Stimulated activated CD4-positive, alpha-beta T cell treated with anti-CD3 and anti-CD28 coated beads, Interleukin-15, amount 100 ng/mL, for 24 hours (primary cell): ENCODE results near the gene TFAP2D.

Experiments used
- DNase-seq: peaks from one replicate; pipeline ENCODE4 v3.0.0-alpha.2; 2020

TFAP2D gene

GRCh38 chr6:50721978-50722377, 8.7 kb downstream of the TFAP2D start:
- no peak for DNase-seq

DNA sequence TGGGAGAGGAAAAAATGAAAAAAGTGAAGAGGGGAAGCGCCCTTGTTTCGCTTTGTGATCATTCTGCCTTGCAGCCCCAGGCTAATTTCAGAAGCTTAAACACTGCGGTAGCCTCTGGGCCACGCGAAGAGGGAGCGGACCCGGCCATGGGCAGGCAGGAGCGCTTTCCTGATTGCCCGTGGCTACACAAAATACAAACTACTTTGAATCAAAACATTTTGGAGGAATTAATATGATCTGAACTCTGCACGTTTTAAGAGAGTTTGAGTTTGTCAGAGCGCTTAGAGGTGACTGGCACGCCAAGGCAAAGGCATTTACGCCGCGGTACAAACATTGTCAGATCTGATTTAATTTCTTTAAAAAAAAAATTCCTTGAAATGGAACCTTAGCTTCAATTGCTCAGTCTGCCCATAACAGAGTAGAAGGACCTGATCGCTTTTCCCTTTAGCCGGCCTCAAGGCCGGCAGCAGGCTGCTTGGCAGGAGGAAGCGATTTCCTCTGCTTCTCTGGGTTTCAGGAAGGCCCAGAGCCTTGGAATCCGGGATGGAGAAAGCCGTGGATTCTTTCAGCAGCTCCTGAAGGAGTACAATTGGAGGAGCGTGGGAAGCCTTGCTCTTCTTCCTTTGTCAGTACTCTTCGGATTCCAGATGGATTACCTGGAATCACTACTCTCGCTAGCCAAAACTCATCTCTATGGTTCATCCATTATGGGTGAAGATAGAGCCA, 9.7 kb downstream of the TFAP2D start:
- DNase-seq, result no peak

DNA sequence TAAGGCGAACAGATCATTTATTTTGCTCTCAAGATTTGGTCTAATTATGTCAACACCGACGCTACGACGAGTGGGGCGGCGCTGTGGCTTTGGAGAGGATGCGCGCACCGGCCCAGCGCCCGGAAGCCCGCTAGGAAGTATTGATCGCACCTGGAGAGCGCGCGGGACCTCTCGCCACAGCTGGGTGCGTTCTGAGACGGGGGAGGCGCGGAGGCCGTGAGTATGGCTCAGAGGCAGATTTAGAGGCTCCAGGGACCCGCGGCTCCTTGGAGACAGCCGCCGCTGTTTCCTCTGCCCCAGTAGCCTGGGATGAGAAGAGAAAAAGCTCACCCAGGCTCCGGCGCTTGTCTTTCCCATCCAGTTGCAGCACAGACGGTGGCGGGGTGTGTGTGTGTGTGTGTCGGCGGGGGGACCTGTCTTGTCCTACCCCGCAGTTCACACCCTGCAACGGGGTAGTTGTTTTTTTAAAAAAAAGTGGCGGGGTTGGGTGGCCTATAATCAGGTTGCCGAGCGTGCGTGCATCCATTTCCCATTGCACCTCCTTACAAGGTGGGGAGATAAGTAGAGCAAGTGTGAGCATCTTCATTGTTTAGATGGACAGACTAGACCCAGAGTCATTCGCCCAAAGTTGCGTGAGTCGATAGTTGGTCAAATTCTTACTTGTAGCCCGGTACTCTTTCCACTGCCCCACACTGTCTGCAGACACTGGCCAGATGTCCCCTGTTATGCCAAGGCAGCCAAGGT, 11.2 kb downstream of the TFAP2D start:
- DNase-seq, result no peak

- DNase-seq, result no peak
Measured at GRCh38 chr6:50734488-50734887, 21.2 kb downstream of the TFAP2D start.

DNA sequence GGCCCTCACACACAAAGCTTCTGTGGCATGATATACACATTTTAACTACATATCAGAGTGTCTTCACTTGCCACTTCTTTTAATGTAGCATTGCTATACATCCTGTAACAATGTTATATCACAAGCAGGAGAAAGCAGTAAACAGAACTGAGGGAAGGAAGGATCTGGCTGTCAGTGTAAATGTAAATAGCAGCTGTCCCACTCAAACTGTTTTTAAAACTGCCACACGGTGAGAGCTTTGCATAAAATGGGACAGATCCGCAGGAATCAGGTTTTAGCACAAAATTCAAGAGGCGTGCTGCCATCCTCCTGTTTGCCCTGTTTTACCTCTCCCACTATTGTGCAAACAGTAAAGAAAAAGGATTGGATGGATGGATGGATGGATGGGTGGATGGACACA, 28.8 kb downstream of the TFAP2D start:
- DNase-seq, result no peak

GRCh38 chr6:50744976-50745375, 31.6 kb downstream of the TFAP2D start:
- no peak for DNase-seq

- DNase-seq, result no peak
Measured at GRCh38 chr6:50762798-50763197, 49.5 kb downstream of the TFAP2D start.

- no peak for DNase-seq
Measured at GRCh38 chr6:50778696-50779095, 65.4 kb downstream of the TFAP2D start.

GRCh38 chr6:50780382-50780781, 67.1 kb downstream of the TFAP2D start:
- no peak for DNase-seq

DNA sequence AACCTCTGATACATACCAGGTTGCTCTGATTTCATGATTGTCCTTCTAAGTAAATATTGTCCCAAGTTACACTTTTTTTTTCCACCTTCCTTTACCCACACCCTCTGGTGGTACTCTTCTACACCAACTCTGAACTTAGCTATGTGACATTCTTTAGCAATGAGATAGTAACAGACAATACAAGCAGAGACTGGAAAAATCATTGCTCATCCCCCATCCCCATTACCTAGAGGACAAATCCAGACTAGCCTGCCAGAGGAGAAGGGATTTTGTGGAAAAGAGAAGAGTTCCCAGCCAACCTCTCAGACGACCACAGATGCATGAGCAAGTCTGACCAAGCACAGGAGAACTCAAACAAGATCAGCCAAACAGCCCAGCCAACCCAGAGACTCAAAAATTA, 72.6 kb downstream of the TFAP2D start:
- DNase-seq, result no peak

- no peak for DNase-seq
Measured at GRCh38 chr6:50791900-50792508, 78.7 kb downstream of the TFAP2D start.

DNA sequence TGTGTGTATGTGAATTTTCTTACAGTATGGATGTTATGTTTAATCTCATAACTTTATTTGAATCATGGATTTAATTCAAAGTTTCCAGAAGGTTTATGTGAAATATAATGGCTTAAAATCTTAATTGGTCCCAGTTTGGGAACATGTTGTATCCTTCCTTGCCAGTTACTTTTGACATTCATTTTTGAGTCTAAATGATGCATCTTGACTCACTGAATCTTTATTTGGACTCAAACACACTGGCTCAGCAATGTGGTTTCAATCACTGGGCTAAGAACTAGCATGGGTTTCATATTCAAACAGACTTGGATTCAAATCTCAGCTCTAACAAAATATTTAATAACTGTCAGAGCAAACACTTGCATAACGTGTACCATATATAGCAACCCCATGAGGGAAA, 79.4 kb downstream of the TFAP2D start:
- no peak for DNase-seq

GRCh38 chr6:50795574-50795973, 82.2 kb downstream of the TFAP2D start:
- DNase-seq, result no peak

DNA sequence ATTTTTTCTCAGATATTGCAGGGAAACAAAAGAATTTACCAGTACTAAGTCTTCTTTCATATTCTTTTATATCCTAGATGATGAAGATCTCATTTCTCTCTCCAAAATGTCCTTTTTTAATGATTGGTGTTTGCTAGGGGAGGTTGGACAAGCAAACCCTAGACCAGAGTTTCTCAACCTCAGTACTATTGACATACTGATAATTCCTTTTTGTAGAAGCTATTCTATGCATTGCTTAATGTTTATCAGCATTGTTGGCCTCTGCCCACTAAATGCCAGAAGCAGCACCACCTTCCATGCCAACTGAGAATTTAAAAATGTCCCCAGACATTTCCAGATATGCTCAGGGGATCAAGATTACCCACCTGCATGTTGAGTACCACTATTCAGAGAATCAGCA, 91.0 kb downstream of the TFAP2D start:
- no peak for DNase-seq

DNA sequence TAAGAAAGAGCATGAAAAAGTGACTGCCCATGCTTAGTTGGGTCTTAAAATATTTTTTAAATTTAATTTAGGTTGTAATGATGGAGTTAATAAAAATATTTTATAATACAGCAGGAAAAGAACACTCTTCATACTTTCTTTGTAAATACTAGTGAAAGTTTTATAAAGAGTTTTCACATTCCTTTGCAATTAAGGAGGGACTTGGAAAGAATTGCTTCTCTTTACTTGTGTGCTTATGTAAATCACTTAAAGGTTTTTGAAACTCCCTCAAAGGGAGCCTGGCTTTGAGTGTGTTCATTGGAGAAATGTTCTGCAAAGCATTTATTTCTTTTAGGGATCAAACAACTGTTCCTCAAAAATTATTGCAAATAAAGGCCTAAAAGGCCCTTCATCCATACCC, 93.7 kb downstream of the TFAP2D start:
- no peak for DNase-seq

GRCh38 chr6:50815436-50816114, 102.2 kb downstream of the TFAP2D start:
- no peak for DNase-seq

DNA sequence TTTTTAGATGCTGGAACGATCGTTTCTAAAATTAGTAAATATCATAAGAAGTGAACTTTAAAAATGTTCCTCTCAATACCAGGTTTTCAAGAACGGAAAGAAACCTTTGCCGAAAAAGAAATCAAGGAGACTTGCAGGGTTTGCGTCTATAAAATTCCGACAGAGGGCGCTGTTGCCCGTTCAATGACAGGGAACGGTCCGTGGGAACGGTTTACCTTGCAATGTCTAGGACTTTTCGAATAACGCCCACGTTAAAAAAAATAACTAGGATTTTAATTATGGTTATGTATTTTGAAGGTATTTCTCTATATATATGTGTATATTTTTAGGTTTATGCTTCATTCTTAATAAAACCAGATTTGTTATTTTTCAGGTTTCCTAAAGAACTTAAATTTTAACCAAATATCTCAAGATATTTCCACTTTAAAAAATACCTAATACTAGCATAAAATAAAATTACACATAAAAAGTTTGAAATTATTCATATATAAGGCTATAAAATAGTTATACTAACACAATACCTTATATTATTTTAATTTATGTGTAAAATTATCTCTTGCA, 102.9 kb downstream of the TFAP2D start:
- peak; percentile 76 for DNase-seq

- DNase-seq, result no peak
Measured at GRCh38 chr6:50816947-50817645, 103.8 kb downstream of the TFAP2D start.

DNA sequence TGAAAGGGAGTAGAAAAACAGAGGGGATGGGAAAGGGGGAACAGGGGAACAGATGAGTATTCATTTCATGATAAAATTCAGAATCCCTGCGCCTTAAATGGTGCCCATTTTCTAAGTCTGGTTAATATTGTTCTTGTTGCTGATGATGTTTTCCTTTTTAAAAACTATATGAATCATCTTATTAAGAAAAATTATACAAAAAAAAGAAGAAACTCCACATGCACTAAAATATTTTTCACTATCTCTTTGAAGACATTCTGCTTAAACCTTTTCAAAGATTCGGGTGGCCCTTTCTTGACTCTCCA, 104.3 kb downstream of the TFAP2D start:
- no peak for DNase-seq

DNA sequence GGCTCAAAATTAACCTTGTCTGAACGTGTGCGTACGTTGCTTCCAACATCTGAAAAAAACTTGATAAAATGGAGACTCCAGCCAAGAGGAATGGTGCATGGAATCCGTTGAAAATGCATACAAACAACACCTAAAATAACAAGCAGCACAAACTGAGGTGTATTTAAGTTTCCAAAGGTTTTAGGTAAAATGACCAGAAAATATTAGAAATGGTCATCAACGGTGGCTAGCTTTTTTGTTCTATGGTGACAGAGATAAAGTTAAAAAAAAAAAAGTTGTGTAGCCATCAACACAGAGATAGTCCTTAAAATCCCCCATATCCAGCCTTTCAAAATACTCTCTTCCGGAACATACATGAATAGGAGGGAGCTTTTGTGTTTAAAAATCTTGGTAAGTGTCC, 104.7 kb downstream of the TFAP2D start:
- no peak for DNase-seq

DNA sequence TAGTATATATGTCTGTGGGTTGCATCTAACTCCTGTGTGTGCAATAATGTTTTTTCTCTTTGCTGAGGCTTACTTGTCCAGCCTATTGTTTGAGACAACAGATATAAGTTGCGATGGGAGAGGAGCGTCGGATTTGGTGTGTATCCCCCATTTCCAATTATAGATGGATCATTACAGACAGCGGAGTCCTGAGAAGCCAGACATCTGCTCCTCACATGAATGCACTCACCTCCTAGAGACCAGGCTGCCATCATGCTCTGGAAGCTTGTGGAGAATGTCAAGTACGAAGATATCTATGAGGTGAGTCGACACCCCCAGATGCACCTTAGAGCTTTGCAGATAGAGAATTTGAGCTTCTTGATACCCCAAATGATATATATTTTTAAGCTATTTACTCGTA, 105.3 kb downstream of the TFAP2D start, which contains the start of gene TFAP2B:
TFAP2B (plus strand) TSS at position 199 of the 400 bp plus-strand sequence; CDS start at position 220, 21 bp downstream.
- no peak for DNase-seq

- peak; percentile 12 for DNase-seq
Measured at GRCh38 chr6:50819466-50819903, 106.2 kb downstream of the TFAP2D start.
